Brain microvascular endothelial cell (primary cell): Measurements from ENCODE around the gene CNIH3.
"Not testable (repeated sequence)": the region's sequence is repeated elsewhere in the genome, so short reads cannot be mapped to it uniquely, and the experiment has no call there.

ENCODE experiments used
- DNase-seq: peaks from one replicate; pipeline ENCODE4 v3.0.0-alpha.2; 2020
- H3K27ac ChIP-seq: fragments of 250-450 bp; sonication (Bioruptor Pico); 2 replicates; pipeline ENCODE4 v1.5.1; 2020; ENCODE audit warnings: mild to moderate bottlenecking, moderate library complexity
- H3K27me3 ChIP-seq: fragments of 250-450 bp; sonication (Bioruptor Pico); replicated peaks from 2 replicates; pipeline ENCODE4 v1.5.1; 2020; ENCODE audit warnings: mild to moderate bottlenecking
- H3K36me3 ChIP-seq: fragments of 250-450 bp; sonication (Bioruptor Pico); replicated peaks from 2 replicates; pipeline ENCODE4 v1.5.1; 2020; ENCODE audit warnings: mild to moderate bottlenecking
- H3K4me3 ChIP-seq: 2 replicates; pipeline ENCODE4 v1.5.1; 2011; ENCODE audit warnings: low read depth, mild to moderate bottlenecking, control low read depth, low read length, moderate library complexity
- in situ Hi-C: cut with HindIII; loops from 2 replicates; pipeline ENCODE4 v1.10.0; 2017; ENCODE audit warnings: low sequenced_read_pairs, low pct_ligation_motif_present
- TF ChIP-seq, protein P1 (sequence below): IDR thresholded peaks from 2 replicates; pipeline ENCODE4 v1.5.1; 2011; ENCODE audit warnings: low read depth, mild to moderate bottlenecking, moderate library complexity, low read length, control low read depth, inconsistent platforms; ENCODE audit errors: missing control alignments

Gene CNIH3

DNA sequence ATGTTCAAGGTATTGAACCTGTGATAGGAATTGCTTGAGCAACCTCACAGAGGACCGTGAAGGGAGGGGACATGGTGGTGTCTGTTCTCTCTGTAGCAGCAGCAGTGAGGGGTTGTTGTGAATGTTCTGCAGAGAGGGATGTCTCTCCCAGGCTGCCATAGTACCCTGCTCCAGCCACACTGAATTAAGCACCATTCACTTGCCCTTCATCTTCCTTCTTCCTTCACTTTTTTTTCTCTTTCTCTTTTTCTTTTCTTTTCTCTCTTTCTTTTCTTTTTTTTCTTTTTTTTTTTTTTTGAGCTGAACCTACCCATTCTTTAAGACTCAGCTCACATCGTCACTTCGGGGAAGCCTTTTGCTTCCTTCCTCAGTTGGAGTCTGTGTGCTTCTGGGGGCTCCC, 89.5 kb downstream of the CNIH3 start:
- no peaks in the 10 kb centered on the region for H3K27me3 ChIP-seq
- in situ Hi-C loops = no loop called here
- no peaks in the 10 kb centered on the region for H3K36me3 ChIP-seq
- TF ChIP-seq, protein P1, sequence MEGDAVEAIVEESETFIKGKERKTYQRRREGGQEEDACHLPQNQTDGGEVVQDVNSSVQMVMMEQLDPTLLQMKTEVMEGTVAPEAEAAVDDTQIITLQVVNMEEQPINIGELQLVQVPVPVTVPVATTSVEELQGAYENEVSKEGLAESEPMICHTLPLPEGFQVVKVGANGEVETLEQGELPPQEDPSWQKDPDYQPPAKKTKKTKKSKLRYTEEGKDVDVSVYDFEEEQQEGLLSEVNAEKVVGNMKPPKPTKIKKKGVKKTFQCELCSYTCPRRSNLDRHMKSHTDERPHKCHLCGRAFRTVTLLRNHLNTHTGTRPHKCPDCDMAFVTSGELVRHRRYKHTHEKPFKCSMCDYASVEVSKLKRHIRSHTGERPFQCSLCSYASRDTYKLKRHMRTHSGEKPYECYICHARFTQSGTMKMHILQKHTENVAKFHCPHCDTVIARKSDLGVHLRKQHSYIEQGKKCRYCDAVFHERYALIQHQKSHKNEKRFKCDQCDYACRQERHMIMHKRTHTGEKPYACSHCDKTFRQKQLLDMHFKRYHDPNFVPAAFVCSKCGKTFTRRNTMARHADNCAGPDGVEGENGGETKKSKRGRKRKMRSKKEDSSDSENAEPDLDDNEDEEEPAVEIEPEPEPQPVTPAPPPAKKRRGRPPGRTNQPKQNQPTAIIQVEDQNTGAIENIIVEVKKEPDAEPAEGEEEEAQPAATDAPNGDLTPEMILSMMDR = no peak
- no peak overlapping the region for H3K27ac ChIP-seq
- no peak for DNase-seq
- no peak overlapping the region for H3K4me3 ChIP-seq

- DNase-seq = peak; percentile 55
- Histone ChIP-seq H3K27ac (no peak overlapping the region), H3K36me3 (no peaks in the 10 kb centered on the region), H3K27me3 (no peaks in the 10 kb centered on the region), H3K4me3 (no peak overlapping the region)
- in situ Hi-C loops = no loop called here
- TF ChIP-seq, protein P1 = no peak
Observed at GRCh38 chr1:224707843-224708725, 92.0 kb downstream of the CNIH3 start.

DNA sequence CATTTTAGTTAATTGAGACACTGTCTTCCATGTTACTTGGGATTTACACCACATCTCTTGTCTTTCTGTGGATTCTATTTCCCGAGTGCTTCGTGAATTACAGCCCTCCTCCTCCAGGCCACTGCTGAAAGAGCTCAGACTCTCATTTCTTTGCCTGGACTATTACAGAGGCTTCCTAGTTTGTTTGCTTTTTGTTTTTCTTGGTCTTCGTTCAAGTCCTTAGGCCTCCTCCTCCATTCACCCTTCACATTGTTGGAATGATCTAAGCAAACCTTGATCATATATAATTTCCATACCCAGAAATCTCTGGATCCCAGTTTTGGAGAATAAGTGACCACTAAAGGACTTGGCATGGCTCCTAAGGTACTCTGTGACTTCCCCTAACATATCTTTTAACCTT, 94.1 kb downstream of the CNIH3 start:
- Histone ChIP-seq H3K27me3 (no peaks in the 10 kb centered on the region), H3K36me3 (no peaks in the 10 kb centered on the region), H3K4me3 (no peak overlapping the region), H3K27ac (no peak overlapping the region)
- in situ Hi-C loops = no loop called here
- TF ChIP-seq, protein P1 = no peak
- no peak for DNase-seq

DNA sequence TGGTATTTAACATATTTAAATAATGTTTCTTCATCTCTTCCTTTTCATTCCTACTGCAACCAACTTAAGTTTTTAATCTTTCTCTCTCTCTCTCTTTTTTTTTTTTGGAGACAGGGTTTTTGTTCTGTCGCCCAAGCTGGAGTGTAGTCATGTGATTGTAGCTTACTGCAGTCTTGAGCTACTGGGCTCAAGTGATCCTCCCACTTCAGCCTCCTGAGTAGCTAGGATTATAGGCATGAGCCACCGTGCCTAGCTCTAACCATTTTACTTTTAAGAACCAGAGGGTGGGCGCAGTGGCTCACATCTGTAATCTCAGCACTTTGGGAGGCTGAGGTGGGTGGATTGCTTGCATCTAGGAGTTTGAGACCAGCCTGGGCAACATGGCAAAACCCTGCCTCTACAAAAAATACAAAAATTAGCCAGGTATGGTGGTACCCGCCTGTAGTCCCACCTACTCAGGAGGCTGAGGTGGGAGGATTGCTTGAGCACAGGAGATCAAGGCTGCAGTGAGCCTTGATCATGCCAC, 95.2 kb downstream of the CNIH3 start:
- in situ Hi-C loops, DNase-seq, H3K36me3 ChIP-seq, H3K27me3 ChIP-seq, H3K4me3 ChIP-seq, H3K27ac ChIP-seq: not testable (repeated sequence)

GRCh38 chr1:224711876-224712275, 95.8 kb downstream of the CNIH3 start:
- no peaks in the 10 kb centered on the region for H3K36me3 ChIP-seq
- in situ Hi-C loops = no loop called here
- DNase-seq = no peak
- TF ChIP-seq, protein P1 = no peak
- H3K4me3 ChIP-seq = no peak overlapping the region
- H3K27me3 ChIP-seq = no peaks in the 10 kb centered on the region
- H3K27ac ChIP-seq = no peak overlapping the region

GRCh38 chr1:224713228-224713627, 97.1 kb downstream of the CNIH3 start:
- no peak overlapping the region for H3K4me3 ChIP-seq
- no peak for DNase-seq
- in situ Hi-C loops = no loop called here
- no peak overlapping the region for H3K27ac ChIP-seq
- TF ChIP-seq, protein P1 = no peak
- no peaks in the 10 kb centered on the region for H3K27me3 ChIP-seq
- no peaks in the 10 kb centered on the region for H3K36me3 ChIP-seq
